Heart left ventricle (tissue), 16 donors: ENCODE data around the gene ANTKMT. TPM values are rescaled to one million over a fixed set of nuclear protein-coding genes. Genes with fewer than 3 reads are reported as not detected.

Experiments
- ATAC-seq, 4 donors: fragments of 200-7000 bp; cut with Tn5 transposase; one replicate each; pipeline ENCODE4 v1.9.1; 2020 to 2022; ENCODE audit warnings: moderate library complexity in 4 of 4, mild to moderate bottlenecking in 3 of 4, moderate number of reproducible peaks in 1 of 4
- DNase-seq, 5 donors: peaks; one replicate each; pipeline ENCODE4 v3.0.0-alpha.2; 2020
- H3K27ac ChIP-seq, 12 donors: fragments of 200-600 bp; sonication (generic) in 4 of 12; one replicate each; pipeline versions ENCODE4 v1.5.0 to v1.8.0; 2016 to 2022; ENCODE audit warnings: mild to moderate bottlenecking in 2 of 12
- H3K27me3 ChIP-seq, 9 donors: fragments of 200-600 bp; sonication (generic) in 2 of 9; one replicate each; pipeline versions ENCODE4 v1.5.1 to v1.8.0; 2016 to 2022; ENCODE audit warnings: mild to moderate bottlenecking in 3 of 9
- H3K36me3 ChIP-seq, 9 donors: fragments of 200-600 bp; sonication (generic) in 2 of 9; one replicate each; pipeline versions ENCODE4 v1.5.0 to v1.8.0; 2018 to 2022; ENCODE audit warnings: mild to moderate bottlenecking in 2 of 9
- H3K4me1 ChIP-seq, 12 donors: fragments of 200-600 bp; sonication (generic) in 4 of 12; one replicate each; pipeline versions ENCODE4 v1.5.0 to v1.8.0; 2016 to 2022; ENCODE audit warnings: mild to moderate bottlenecking in 3 of 12
- H3K4me3 ChIP-seq, 12 donors: fragments of 200-600 bp; sonication (generic) in 4 of 12; one replicate each; pipeline versions ENCODE4 v1.5.0 to v1.8.0; 2017 to 2022; ENCODE audit warnings: mild to moderate bottlenecking in 9 of 12, moderate library complexity in 4 of 12
- H3K9me3 ChIP-seq, 12 donors: fragments of 200-600 bp; sonication (generic) in 4 of 12; one replicate each; pipeline versions ENCODE4 v1.5.0 to v1.8.0; 2016 to 2022; ENCODE audit warnings: mild to moderate bottlenecking in 1 of 12
- POLR2A ChIP-seq, 2 donors: fragments of 450-650 bp; IDR thresholded peaks; one replicate each; pipeline ENCODE4 v1.6.1; 2017; ENCODE audit warnings: antibody characterized with exemption in 2 of 2, mild to moderate bottlenecking in 2 of 2, moderate library complexity in 2 of 2
- WGBS, 4 donors: extraction: QIAGEN DNeasy Blood & Tissue Kit in 2 of 4; methylation state at CpG; one replicate each; pipeline versions ENCODE4 v1.1.5 to v1.1.7; 2013 to 2018; 5-methylcytosine and 5-hydroxymethylcytosine counted together
- intact Hi-C, 10 donors: fragments of 100-400 bp; cut with DNase I; formaldehyde crosslinking; loops; one replicate each; pipeline versions ENCODE4 v1.11.1 to v1.14.2; 2022
- polyA plus RNA-seq, 2 donors: library from polyadenylated mRNA; stranded (reverse); fragments of 200-250 nt; gene quantifications; one replicate each; pipeline ENCODE4 v1.2.3, GENCODE V29; 2013
- total RNA-seq, 9 donors: library from RNA; depleted of rRNA in 2 of 9; stranded (reverse); fragments of >200 nt in 2 of 9; fragmentation: NEBNext Ultra II Directional in 3 of 9; extraction: Animal tissue kit (Norgen Biotek cat#: 25700) in 3 of 9; gene quantifications; one replicate each; pipeline versions ENCODE4 v1.1.0 to v1.2.4, GENCODE V29; 2016 to 2023
- TF ChIP-seq, protein P1 (sequence below), 12 donors: fragments of 200-600 bp; sonication (generic) in 4 of 12; IDR thresholded peaks; one replicate each; pipeline versions ENCODE4 v1.5.0 to v1.8.0; 2018 to 2022; ENCODE audit warnings: antibody characterized with exemption in 12 of 12, mild to moderate bottlenecking in 5 of 12
- donor health status: ischemic (EF 13 %, LVEDD 7.1; RV severe dilation, severe dysfunction).
- donor health status: healthy with polysubstance abuse.
- donor health status: DM: no; HTN: yes; CAD: no.
- donor health status: DM: no; HTN: no; CAD: no.
- donor health status: ischemic (EF 25% LVEDD 6.9; RV normal size, moderate dysfunction).
- donor health status: ischemic (EF 25% LVEDD 5.7; RV mildly dilated, moderate dysfunction).
- donor health status: healthy.
- donor health status: DM: yes; HTN: yes; CAD: no.
- donor health status: ischemic (EF 35%, LVEDD 5.7; RV mildly dilated, moderate dysfunction).
- donor health status: nonischemic (EF 11% LVEDD 7.7; RV severe dilation, severe dysfunction).
- donor health status: DM: yes; HTN: yes; CAD: no.
- donor health status: PGD.
- donor health status: ischemic (EF 29% LVEDD 5.4; RV normal size, mild dysfunction).
- donor health status: nonischemic (EF 23%, LVEDD 6.1; RV moderate dilation, normal function).

The ANTKMT gene
- total and polyA plus RNA-seq, 11 donors = 22.9 to 48.6 (median 36.0) TPM

DNA sequence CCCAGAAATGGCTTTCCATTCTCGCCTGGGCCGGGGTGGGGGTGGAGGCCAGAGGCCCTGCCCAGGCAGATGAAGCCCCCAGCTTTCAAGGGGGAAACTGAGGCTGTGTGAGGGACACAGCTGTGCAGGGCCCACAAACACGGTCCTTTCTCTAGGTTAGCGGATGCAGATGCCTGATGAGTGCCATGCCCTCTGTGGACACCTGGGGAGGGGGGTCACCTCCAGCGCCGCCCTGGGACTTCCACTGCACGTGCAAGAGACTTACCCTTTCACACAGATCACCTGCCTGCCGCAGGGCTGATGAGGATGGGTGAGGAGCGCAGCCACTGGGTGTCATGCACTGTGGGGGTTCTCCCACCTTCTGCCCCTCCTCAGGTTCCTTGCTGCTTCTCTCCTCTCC is 2.6 kb upstream of the ANTKMT start:
- peaks cover 4 to 61% (median 42%) of the 10 kb centered on the region in 12 donors for H3K4me1 ChIP-seq
- no peak overlapping the region for H3K4me3 ChIP-seq
- TF ChIP-seq POLR2A (IDR thresholded peaks at IDR 0.05) = no peak
- TF ChIP-seq, protein P1, sequence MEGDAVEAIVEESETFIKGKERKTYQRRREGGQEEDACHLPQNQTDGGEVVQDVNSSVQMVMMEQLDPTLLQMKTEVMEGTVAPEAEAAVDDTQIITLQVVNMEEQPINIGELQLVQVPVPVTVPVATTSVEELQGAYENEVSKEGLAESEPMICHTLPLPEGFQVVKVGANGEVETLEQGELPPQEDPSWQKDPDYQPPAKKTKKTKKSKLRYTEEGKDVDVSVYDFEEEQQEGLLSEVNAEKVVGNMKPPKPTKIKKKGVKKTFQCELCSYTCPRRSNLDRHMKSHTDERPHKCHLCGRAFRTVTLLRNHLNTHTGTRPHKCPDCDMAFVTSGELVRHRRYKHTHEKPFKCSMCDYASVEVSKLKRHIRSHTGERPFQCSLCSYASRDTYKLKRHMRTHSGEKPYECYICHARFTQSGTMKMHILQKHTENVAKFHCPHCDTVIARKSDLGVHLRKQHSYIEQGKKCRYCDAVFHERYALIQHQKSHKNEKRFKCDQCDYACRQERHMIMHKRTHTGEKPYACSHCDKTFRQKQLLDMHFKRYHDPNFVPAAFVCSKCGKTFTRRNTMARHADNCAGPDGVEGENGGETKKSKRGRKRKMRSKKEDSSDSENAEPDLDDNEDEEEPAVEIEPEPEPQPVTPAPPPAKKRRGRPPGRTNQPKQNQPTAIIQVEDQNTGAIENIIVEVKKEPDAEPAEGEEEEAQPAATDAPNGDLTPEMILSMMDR (IDR thresholded peaks at IDR 0.05) = no peak
- peaks cover 0 to 6% (median 0%) of the 10 kb centered on the region in 9 donors for H3K36me3 ChIP-seq
- intact Hi-C loops = loop anchor here in 1 of 10 donors (5.0 kb wide), 1 partner anchor 339 kb away; no protein-coding TSS in a partner anchor
- 95 to 97% (median 96%) methylated on average over 3 to 9 of the region's 9 CpGs for WGBS, 4 donors
- H3K9me3 ChIP-seq = no peaks in the 10 kb centered on the region
- ATAC-seq (no peak), DNase-seq (no peak)
- peaks cover 0 to 18% (median 0%) of the 10 kb centered on the region in 9 donors for H3K27me3 ChIP-seq
- no peak overlapping the region for H3K27ac ChIP-seq

DNA sequence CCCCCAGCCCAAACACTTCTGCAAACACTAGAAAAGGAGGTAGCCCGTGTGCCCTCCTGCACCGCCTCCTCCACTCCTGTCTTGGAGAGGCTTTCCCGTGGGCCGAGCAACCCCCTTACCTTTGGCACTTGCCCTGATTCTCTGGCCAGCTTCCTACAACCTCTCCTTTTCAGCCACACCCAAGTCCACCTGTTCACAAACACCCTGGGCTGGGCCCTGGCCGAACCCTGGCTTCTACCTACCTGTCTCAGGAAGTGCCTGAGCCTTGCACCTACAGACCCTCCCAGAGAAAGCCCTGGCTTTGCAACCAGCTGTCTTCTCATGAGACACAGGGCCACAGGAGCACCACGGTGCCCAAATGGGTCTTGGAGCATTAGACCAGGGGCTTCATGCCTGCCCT is 2.0 kb upstream of the ANTKMT start:
- Histone ChIP-seq H3K9me3 (no peaks in the 10 kb centered on the region), H3K4me3 (peak overlapping the region in 1 of 12 donors; percentile 24), H3K36me3 (peaks cover 0 to 6% (median 0%) of the 10 kb centered on the region in 9 donors), H3K27me3 (peaks cover 0 to 18% (median 0%) of the 10 kb centered on the region in 9 donors), H3K4me1 (peaks cover 4 to 60% (median 42%) of the 10 kb centered on the region in 12 donors), H3K27ac (no peak overlapping the region)
- intact Hi-C loops = loop anchor here in 1 of 10 donors (5.0 kb wide), 1 partner anchor 338 kb away; no protein-coding TSS in a partner anchor
- no peak for DNase-seq
- WGBS, 4 donors = 85 to 91% (median 89%) methylated on average over 5 to 6 of the region's 6 CpGs
- no peak for TF ChIP-seq POLR2A (IDR thresholded peaks at IDR 0.05)
- TF ChIP-seq, protein P1 (IDR thresholded peaks at IDR 0.05) = no peak
- no peak for ATAC-seq

DNA sequence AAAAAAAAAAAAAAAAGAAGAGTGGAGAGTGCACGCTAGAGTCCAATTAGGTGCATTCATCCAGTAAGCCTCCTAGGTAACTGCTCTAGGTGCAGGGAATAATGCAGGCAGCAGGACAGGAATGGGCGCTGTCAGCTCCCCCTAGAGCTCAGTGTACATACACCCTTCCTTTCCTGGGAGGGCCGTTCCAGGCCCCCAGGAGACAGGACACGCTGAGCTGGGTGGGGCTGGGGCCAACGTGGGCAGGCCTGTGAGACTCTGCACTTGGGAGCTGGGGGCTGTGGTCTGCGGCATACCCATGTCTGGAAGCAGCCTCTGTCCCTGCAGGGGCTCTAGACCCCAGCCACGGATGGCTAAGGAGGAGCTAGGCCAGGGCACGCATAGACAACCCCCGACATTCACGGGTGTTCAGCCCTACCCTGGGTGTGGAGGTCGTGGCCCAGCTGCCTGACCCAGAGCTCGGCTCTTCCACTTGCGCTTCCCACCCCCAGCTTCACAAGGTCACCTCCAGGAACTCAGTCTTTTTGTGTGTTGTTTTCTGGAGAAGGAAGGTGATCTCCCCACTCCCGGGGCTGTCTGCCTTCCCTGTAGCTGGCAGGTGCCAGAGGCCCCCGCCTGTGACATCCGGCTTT is 1.0 kb upstream of the ANTKMT start:
- Histone ChIP-seq H3K27me3 (peaks cover 0 to 14% (median 0%) of the 10 kb centered on the region in 9 donors), H3K4me3 (peak overlapping the region in 11 of 12 donors; percentile 58 to 92 (median 81)), H3K4me1 (peaks cover 4 to 52% (median 35%) of the 10 kb centered on the region in 12 donors), H3K36me3 (peaks cover 0 to 6% (median 0%) of the 10 kb centered on the region in 9 donors), H3K27ac (peak overlapping the region in 11 of 12 donors; percentile 87 to 98 (median 94)), H3K9me3 (no peaks in the 10 kb centered on the region)
- TF ChIP-seq POLR2A (IDR thresholded peaks at IDR 0.05) = no peak
- TF ChIP-seq, protein P1 (IDR thresholded peaks at IDR 0.05) = peak in 3 of 12 donors; percentile 6 to 18 (median 12)
- no peak for DNase-seq
- intact Hi-C loops = loop anchor here in 1 of 10 donors (5.0 kb wide), 1 partner anchor 337 kb away; no protein-coding TSS in a partner anchor
- WGBS, 4 donors = 5 to 8% (median 8%) methylated on average over 16 of the region's 16 CpGs
- peak in 2 of 4 donors; percentile 2 to 11 for ATAC-seq

DNA sequence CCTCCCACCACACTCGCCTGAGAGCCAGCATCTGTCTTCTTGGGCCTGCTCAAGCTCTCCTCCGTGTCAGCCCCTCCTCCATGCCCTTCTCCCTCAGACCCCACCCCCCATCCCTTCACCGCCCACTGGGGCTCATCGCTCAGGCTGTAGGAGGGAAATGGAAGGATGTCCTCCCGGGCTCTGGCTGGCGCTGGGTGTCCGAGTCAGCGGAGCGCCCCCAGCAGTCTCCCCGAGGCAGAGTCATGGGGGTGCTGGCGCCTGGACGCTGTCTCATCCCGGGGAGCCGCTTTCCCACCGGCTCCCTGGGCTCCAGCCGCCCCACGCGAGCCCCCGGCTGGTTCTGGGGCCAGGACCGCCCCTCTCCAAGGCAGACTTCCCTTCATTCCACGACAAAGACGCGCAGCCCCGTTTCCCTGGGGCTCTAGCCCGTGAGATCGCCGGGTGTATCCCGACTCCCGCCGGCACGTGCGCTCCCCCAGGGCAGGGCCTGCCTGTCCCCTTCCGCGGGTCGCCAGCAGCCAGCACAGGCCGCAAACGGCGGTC is 428 bp upstream of the ANTKMT start:
- DNase-seq = peak in 4 of 5 donors; percentile 65 to 73 (median 70)
- Histone ChIP-seq H3K36me3 (peaks cover 0 to 6% (median 0%) of the 10 kb centered on the region in 9 donors), H3K4me3 (peak overlapping the region; percentile 58 to 92 (median 80)), H3K27me3 (peaks cover 0 to 12% (median 0%) of the 10 kb centered on the region in 9 donors), H3K9me3 (no peaks in the 10 kb centered on the region), H3K4me1 (peaks cover 4 to 50% (median 35%) of the 10 kb centered on the region in 12 donors), H3K27ac (peak overlapping the region; percentile 62 to 98 (median 94))
- ATAC-seq = peak; percentile 50 to 74 (median 64)
- WGBS, 4 donors = 0 to 2% (median 1%) methylated on average over 5 to 38 of the region's 38 CpGs
- intact Hi-C loops = no loop called here
- TF ChIP-seq, protein P1 (IDR thresholded peaks at IDR 0.05) = peak in 3 of 12 donors; percentile 4 to 19 (median 6)
- TF ChIP-seq POLR2A (IDR thresholded peaks at IDR 0.05) = no peak
